Middle frontal gyrus (tissue), 1 donor: Measurements from ENCODE around the gene ADCY9.
"Not testable (repeated sequence)": the region's sequence is repeated elsewhere in the genome, so short reads cannot be mapped to it uniquely, and the experiment has no call there.

Experiments
- DNase-seq: peaks from one replicate; pipeline ENCODE4 v3.0.0-alpha.2; 2015; ENCODE audit warnings: low spot score; ENCODE audit errors: extremely low spot score

The ADCY9 gene

DNA sequence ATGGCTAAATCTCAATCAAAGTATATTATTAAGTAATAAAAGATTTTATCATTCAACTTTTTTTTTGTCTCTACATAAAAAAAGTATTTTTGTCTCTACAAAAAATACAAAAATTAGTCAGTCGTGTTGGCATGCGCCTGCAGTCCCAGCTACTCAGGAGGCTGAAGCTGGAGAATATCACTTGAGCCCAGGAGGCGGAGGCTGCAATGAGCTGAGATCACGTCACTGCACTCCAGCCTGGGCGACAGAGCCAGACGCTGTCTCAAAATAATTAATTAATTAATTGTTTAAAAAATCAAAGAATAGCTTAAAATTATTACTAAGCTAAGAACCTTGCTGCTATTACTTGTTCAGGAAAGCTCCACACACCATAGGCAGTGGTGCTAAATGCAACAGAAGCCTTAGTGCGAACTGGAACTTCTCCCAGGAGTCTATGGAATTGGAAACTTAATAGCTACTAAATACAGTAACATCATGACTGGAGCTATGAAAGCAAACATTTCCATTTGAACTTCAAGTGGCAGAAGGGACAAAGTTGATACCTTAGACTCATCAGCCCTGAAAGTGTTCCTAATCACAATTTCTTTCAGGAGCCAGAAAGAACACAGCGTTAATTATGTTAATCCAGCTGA lies 22.6 kb downstream of the ADCY9 start:
- no peak for DNase-seq

DNA sequence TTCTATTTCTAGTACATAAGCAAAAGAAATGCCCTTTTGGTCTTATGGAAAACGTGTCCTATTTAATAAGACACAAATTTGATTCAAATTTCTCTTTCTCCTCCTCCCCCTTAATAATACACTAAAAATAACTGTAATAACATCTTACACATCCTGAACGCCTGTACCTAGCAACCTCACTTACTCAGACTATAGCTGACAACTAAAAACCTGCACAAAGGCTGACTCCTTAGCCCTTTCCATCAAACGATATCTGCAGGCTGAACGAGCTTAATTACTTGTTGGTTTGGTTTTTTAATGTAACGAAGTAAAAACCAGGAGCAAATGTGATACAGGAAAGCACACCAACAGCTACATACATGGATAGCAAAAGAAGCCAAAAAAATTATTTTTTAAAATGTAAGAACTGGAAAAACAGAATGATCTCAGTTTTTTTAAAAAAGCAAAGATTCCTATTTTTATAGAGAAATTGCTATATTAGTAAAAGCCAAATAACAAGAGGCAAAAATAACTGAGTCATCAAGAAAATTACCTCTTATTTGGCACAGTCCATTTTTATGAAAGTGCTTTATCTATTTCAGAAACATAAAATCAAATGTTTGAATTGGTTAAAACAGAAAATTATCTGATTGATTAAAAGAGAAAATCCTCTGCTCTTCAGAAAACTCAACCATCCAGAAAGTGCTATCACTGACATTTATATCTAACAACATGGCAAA lies 23.5 kb downstream of the ADCY9 start:
- DNase-seq: no peak

DNA sequence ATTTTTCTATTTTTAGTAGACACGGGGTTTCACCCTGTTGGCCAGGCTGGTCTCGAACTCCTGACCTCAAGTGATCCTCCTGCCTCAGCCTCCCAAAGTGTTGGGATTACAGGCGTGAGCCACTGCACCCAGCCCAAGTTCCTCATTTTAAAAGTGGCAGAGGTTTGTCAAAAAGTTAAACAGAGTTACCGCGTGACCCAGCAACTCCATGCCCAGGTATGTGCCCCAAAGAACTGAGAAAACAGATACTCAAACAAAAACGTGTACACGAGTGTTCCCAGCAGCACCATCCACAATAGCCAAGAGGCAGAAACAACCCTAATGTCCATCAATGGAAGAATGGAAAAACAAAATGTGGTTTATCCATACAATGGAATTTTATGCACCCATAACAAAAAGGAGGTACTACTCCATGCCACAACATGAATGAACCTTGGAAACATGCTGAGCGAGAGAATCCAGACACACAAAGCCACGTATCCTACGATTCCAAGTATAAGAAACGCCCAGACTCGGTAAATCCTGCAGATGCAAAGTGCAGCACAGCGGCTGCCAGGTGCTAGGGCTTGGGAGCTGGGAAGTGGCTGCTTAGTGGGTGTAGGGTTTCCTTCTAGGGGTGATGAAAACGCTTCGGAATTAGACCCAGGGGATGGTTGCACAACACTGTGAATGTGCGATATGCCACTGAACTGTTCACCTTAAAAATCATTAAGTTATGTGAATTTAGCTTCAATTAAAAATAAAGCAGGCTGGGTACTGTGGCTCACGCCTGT lies 24.8 kb downstream of the ADCY9 start:
- DNase-seq: no peak

DNA sequence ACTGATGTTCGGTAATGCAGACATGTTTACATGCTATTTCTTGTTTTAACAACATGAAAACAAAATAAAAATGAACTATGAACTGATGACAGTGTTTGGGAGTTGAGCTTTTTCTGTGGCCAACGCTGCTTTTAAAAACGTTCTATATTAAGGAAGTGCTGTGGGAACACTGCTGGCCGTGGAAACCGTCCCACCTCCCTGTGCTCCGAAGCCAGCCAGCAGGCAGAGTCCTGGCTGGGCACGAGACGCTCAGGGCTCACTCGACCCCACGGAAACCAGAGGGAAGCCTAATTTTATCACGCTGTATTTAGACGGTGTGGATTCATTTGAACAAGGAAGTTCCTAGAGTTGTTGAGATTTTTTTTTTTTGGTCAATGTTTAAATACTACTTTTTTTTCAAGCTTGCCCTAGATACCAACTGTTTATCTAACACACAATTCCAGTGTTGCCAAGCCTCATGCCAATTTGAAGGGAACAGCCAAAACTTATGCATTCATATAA lies 25.8 kb downstream of the ADCY9 start:
- no peak for DNase-seq

DNA sequence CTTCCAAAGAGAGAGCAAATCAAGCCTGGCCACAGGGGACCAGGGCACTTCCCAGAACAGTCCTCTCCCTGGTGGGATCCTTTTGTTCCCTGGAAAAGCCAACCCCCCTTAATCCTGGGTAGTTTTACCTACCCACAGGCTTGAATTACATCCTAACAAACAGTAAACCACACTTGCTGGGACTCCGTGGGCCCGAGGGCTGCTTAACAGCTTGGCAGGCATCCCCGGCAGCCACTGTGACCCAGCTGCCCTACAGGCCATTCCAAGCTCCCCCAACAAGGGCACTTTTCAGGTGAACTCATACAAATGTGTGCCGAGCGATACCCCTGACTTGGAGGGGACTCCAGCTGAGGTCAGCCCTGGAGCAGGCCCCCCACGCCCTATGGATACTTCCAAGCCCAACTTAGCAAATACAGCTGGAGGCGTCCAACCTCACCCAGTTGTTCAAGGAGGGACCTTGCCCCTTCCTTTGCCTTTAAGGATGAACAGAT lies 26.4 kb downstream of the ADCY9 start:
- no peak for DNase-seq

DNA sequence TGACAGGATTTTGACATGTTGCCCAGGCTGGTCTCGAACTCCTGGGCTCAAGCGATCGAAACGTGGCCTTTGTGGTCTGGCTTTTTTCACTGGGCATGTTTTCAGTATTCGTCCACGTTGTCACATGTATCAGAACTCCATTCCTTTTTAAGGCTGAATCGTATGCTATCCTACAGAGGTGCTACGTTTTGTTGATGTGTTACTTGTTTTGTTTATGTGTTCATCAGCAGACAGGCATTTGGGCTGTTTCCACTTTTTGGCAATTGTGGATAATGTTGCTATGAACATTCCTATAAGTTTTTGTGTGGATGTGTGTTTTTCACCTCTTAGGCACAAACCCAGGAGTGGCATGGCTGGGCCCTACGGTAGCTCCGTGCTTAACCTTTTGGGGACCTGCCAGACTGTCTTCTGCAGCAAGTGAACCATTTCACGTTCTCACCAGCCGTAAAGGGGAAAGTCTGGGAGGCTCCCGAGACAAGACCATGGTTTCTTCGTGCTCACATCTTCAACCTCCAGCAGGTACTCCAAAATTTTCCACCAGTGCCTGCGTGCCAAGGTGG lies 26.9 kb downstream of the ADCY9 start:
- no peak for DNase-seq

DNA sequence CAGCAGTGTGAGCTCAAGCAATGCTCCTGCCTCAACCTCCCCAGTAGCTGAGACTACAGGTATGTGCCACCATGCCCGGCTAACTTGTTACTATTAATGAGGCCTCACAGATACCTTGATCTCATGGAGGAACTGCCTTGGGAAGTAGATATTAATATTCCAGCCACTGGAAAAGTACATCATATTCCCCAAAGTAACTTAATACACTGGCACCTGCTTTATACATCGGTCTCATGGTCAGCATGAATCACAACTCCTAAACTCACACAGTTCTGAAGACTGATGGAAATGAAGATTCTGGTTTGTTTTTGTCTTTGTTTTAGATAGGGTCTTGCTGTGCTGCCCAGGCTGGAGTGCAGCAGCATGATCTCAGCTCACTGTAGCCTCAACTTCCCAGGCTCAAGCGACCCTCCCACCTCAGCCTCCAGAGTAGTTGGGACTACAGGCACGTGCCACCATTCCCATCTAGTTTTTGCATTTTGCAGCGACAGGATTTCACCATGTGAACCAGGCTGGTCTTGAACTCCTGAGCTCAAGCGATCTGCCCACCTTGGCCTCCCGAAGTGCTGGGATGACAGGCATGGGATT lies 28.2 kb downstream of the ADCY9 start:
- no peak for DNase-seq

DNA sequence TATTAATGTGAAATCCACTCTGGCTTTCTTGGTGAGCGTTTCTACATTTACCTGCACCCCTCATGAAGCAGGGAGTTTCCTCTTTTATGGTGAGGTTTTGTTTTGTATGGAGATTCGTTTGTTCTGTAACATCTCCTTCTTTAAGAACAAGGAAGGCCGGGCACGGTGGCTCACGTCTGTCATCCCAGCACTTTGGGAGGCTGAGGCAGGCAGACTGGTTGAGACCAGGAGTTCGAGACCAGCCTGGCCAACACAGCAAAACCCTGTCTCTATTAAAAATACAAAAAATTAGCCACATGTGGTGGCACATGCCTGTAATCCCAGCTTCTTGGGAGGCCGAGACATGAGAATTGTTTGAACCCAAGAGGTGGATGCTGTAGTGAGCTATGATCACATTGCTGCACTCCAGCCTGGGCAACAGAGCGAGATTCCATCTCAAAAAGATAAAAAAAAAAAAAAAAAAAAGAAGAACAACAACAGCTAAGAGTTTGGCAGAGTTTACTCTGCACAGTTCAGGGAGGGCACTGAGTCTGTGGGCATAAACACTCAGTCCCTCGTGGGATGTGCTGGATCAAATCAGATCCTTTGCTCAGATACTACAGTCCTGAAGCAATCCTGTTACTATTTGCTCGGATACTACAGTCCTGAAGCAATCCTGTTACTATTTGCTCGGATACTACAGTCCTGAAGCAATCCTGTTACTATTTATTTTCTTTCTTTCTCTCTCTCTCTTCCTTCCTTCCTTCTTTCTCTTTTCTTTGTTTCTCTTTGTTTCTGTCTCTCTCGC lies 28.9 kb downstream of the ADCY9 start:
- DNase-seq: no peak

DNA sequence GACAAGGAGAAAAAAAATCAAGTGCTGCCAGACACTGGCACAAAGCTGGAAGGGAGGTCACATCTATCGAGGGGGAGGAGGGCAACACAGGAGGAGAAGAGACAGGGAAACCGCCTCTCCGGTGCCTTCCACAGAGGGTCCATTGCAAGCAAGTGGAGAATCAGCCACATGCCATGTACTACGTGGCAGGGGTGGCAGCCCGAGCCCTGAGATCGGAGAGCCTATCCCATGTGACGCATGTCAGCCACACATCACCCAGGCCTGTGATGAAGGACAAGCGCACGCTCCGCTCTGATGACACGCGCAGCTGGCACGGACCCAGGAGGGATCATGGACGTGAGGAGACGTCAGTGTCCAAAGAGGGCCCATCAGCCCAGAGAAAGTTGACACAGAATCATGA lies 30.1 kb downstream of the ADCY9 start:
- DNase-seq: no peak

DNA sequence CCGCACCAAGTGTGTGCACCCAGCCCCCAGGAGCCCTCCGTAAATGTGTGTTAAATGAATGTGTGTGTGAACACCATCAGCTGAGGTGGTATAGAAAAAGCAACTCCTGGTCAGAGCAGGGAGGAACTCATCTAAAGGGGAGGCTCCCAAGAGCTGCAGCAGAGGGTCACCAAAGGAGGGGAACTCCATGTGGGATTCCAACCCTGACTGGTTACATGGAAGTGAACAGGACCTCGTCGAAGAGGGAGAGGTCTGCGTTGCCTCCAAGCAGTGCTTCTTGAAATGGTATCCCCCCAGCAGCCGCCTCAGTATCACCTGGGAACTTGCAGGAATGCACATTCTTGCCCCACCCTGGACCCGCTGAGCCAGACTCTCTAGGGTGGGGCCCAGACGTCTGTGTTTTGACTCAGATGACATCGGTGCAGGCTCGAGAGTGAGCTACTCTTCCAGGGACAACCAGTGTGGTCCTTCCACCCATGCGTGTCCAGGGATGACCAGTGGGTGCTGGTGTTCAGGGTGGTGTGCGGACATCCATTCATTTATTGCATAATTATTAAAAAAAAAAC lies 30.8 kb downstream of the ADCY9 start:
- DNase-seq: no peak

DNA sequence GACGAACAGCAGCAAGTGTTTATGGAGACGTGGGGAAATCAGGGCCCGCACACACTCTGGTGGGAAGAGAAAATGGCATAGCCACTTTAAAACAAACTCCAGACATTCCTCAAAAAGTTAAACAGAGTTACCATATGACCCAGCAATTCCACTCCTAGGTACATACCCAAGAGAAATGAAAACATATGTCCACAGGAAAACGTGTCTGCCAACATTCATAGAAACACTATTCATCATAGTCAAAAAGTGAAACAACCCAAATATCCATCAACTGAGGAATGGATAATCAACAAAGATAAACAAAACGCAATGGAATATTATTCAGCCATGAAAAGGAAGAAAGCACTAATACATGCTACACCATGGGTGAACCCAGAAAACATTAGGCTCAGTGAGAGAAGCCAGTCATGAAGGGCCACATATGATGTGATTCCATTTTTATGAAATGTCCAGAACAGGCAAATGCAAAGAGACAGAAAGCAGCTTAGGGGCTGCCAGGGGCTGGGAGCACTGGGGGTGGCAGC lies 32.8 kb downstream of the ADCY9 start:
- no peak for DNase-seq

DNA sequence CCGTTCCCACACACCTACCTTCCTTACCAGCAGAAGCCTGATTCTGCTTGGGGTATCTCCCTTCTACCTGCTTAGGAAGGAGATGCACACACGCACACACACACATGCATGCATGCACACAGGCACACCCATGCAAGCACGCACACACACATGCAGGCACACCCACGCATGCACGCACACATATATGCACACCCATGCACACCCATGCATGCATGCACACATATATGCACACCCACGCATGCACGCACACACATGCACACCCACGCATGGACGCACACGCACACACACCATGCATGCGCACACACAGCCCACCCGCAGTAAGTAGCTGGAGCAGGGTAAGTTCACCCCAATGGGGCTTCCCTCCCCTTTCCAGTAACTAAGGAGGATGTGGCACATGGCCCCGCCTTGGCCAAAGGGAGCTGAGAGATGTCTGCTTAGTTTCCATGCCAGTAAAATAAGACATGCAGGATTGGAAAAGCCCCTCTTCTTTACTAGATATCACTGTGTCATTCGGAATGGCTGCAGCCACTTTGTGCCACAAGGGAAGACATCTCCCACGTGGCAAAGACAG lies 33.7 kb downstream of the ADCY9 start:
- DNase-seq: no peak

DNA sequence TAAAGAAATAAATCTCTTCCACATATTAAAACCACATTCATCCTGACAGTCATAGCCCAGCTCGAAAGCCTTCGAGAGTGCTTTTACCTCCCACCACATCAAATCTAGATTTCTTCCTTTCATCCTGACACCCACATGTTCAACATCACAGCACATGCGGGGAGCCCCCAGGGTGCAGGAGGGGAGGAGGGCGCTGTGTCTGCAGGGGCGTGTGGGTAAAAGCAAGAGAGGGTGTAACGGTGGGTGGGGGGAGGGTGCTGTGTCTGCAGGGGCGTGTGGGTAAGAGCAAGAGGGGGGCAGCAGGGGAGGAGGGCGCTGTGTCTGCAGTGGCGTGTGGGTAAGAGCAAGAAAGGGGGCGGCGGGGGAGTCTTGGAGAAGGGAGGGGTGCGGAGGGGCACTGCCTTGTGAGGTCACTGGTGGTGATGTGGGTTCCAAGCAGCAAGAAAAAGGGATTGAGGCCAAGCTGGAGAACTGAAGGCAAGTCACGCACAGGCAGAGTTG lies 34.7 kb downstream of the ADCY9 start:
- DNase-seq: no peak

DNA sequence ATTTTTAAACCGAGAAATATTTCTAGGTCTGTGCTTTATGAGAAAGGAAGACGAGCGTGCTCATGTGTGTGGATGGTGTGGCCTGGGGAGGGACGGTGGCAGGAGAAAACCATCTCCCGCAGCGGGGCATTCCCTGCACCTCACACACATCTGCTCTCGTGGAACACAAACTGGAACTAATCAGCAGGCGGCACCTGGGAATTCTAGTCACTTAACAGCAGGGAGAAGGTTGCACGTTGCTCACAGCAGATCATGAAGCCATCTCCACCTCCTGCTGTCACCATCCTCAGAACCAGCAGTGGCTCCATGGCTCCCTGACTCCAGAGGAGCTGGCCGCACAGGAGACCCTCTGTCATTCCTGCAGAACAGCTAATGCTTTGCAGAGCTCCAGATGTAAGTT lies 35.2 kb downstream of the ADCY9 start:
- no peak for DNase-seq

DNA sequence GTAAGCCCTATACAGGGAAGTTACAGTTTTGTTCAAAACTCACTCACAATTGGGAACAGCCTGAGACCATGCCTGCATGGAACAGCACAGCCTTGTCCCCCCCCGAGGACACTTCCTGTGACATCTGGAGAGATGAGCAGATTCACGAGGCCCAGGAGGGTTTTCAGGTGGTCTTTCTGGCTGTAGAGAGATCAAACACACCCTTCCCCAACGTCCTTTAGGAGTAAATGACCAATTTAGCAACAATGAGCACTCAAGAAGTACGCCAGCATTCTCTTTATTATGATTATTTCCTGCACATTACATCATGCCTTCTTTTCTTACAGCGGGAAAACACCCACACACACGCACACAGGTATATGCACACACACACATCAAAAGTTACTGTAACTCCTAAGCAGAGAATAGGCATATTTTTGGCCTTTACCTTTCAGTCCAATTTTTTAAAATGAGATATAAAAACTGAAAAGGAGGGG lies 39.0 kb downstream of the ADCY9 start:
- no peak for DNase-seq

DNA sequence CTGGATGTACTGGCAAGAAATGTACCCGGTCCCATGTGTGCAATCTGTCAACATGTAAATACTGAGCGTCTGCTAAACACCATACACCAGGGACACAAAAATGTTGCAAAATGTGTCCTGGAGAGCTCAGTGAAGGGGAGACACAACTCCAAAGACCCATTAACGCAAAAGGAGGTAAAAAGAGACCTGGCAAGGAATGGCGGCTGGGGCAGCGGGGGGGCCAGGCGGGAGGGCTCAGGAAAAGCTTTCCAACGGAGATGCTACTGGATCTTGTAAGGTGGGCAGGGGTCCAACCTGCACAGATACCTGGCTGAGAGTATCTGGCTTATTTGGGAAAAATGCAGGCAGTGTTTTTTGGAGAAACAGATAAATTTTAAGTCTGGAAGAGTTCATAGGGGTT lies 40.7 kb downstream of the ADCY9 start:
- no peak for DNase-seq

DNA sequence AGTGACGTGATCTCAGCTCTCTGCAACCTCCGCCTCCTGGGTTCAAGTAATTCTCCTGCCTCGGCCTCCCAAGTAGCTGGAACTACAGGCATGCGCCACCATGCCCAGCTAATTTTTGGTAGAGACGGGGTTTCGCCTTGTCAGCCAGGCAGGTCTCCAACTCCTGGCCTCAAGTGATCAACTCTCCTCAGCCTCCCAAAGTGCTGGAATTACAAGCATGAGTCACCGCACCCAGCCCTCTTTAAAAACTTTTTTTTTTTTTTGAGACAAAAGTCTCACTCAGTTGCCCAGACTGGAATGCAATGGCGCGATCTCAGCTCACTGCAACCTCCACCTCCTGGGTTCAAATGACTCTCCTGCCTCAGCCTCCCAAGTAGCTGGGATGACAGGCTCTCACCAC lies 43.1 kb downstream of the ADCY9 start:
- DNase-seq: not testable (repeated sequence)

DNA sequence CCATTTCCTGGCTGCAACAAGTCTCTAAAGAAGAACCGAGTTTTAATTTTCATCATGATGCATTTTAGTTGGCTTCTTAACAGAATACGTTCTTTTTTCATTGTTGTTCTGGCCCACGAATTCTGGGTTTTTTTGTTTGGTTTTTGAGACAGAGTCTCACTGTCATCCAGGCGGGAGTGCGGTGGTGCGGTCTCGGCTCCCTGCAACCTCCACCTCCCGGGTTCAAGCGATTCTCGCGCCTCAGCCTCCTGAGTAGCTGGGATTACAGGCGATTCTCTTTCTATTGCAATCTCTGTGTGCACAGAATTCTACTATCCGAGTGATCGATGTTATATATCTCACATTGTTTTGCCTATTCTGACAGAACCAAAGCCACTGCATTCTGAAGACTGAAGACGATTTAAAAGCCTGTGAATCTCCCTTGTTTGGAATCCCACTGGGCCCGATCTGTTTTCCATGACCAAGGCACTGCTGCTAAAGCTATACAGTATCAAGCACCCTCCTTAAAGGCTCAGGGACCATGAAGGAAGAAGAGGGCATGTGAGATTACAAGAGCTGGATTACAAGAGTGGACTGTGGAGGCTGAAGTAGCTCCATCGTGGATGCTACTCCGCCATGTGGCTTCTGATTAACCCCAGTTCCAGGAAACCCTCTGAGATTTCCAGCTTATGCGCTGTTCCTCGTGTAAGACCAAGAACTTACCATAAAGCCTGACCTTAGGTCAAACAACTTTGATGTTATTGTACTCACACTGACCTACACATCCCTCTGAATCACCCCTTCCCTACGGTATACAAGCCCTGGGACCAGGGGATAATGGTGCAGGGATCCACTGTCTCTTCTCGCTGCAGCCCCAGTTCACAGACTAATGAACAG lies 44.3 kb downstream of the ADCY9 start:
- DNase-seq: no peak
